Fibroblast of lung (primary cell): Measurements from ENCODE around the gene TF.

Experiments
- CTCF ChIP-seq, 2 donors: IDR thresholded peaks in 1 of 2; conservative IDR thresholded peaks in 1 of 2; 1 replicate in 1 of 2; 2 replicates in 1 of 2; pipeline ENCODE4 v1.5.1; 2011 to 2012; ENCODE audit warnings: low read length in 2 of 2, control low read depth in 1 of 2, inconsistent platforms in 1 of 2, low read depth in 1 of 2, mild to moderate bottlenecking in 1 of 2
- EZH2 ChIP-seq: IDR thresholded peaks from 2 replicates; pipeline ENCODE4 v1.5.1; 2012; ENCODE audit warnings: low read length, control low read depth, mild to moderate bottlenecking; ENCODE audit errors: missing control alignments

DNA sequence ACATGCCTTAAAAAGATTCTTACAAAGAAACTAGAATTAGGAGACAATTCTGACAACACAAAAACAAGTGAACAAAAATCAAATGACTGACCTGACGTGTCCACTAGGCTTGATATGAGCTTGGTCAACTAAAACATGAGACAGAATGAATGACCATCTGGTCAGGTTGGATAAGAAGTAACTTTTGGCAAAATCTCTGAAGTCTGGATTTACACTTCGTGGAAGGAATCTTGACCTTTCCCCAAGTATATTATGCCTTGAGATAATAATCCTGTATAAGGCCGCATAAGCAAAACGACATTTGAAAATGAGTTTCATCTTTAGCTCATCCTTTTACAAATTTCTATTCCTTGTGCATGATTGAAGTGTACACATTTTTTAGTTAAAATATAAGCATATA is 1.1 kb upstream of the TF start:
- TF ChIP-seq CTCF (conservative IDR thresholded peaks at IDR 0.05 in 1 of 2, IDR thresholded peaks at IDR 0.05 in 1 of 2; ENCODE audit: low read depth in 1 of 2, low read length in 2 of 2) (no peak), EZH2 (no peak)
